Renal pelvis (tissue), 12 donors: ENCODE results near the gene SEPTIN8. TPM values are rescaled to one million over a fixed set of nuclear protein-coding genes. Genes with fewer than 3 reads are reported as not detected.

Experiments
- DNase-seq: peaks from one replicate; pipeline ENCODE4 v3.0.0-alpha.2; 2013
- long read RNA-seq, 16 experiments: transcript quantifications; one replicate each; lab custom pipeline, GENCODE V29; 2026
- polyA plus RNA-seq, 3 donors: library from polyadenylated mRNA; unstranded; fragments of 120-200 nt; gene quantifications; one replicate each; pipeline ENCODE4 v1.2.1, GENCODE V29; 2013; ENCODE audit not compliant: insufficient read length in 3 of 3

The SEPTIN8 gene, protein sequence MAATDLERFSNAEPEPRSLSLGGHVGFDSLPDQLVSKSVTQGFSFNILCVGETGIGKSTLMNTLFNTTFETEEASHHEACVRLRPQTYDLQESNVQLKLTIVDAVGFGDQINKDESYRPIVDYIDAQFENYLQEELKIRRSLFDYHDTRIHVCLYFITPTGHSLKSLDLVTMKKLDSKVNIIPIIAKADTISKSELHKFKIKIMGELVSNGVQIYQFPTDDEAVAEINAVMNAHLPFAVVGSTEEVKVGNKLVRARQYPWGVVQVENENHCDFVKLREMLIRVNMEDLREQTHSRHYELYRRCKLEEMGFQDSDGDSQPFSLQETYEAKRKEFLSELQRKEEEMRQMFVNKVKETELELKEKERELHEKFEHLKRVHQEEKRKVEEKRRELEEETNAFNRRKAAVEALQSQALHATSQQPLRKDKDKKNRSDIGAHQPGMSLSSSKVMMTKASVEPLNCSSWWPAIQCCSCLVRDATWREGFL
- 10 to 100 TPM; 79.1 to 87.7 (median 84.1) TPM for polyA plus RNA-seq
- long read RNA-seq, donor 1, full-length matches to known transcripts, result 13 of 13 reads
- long read RNA-seq, donor 1, partial matches to known transcripts, result 0 of 13 reads
- long read RNA-seq, donor 1, other reads (novel, unspliced or antisense), result 0 of 13 reads
- long read RNA-seq, donor 2, full-length matches to known transcripts, result 8 of 8 reads
- long read RNA-seq, donor 2, partial matches to known transcripts, result 0 of 8 reads
- long read RNA-seq, donor 2, other reads (novel, unspliced or antisense), result 0 of 8 reads
- long read RNA-seq, donor 3, full-length matches to known transcripts, result 9 of 9 reads
- long read RNA-seq, donor 3, partial matches to known transcripts, result 0 of 9 reads
- long read RNA-seq, donor 3, other reads (novel, unspliced or antisense), result 0 of 9 reads
- long read RNA-seq, donor 4, full-length matches to known transcripts, result 8 of 8 reads
- long read RNA-seq, donor 4, partial matches to known transcripts, result 0 of 8 reads
- long read RNA-seq, donor 4, other reads (novel, unspliced or antisense), result 0 of 8 reads
- long read RNA-seq, donor 5, full-length matches to known transcripts, result 4 of 4 reads
- long read RNA-seq, donor 5, partial matches to known transcripts, result 0 of 4 reads
- long read RNA-seq, donor 5, other reads (novel, unspliced or antisense), result 0 of 4 reads
- long read RNA-seq, donor 6, full-length matches to known transcripts, result 8 of 8 reads
- long read RNA-seq, donor 6, partial matches to known transcripts, result 0 of 8 reads
- long read RNA-seq, donor 6, other reads (novel, unspliced or antisense), result 0 of 8 reads
- long read RNA-seq, donor 7, full-length matches to known transcripts, result 18 of 24 reads
- long read RNA-seq, donor 7, partial matches to known transcripts, result 0 of 24 reads
- long read RNA-seq, donor 7, other reads (novel, unspliced or antisense), result 6 of 24 reads
- long read RNA-seq, donor 8, full-length matches to known transcripts, result 3 of 3 reads
- long read RNA-seq, donor 8, partial matches to known transcripts, result 0 of 3 reads
- long read RNA-seq, donor 8, other reads (novel, unspliced or antisense), result 0 of 3 reads
- long read RNA-seq, donor 9, full-length matches to known transcripts, result 13 of 19 reads
- long read RNA-seq, donor 9, partial matches to known transcripts, result 0 of 19 reads
- long read RNA-seq, donor 9, other reads (novel, unspliced or antisense), result 6 of 19 reads
- long read RNA-seq, donor 10, full-length matches to known transcripts, result 8 of 8 reads
- long read RNA-seq, donor 10, partial matches to known transcripts, result 0 of 8 reads
- long read RNA-seq, donor 10, other reads (novel, unspliced or antisense), result 0 of 8 reads
- long read RNA-seq, donor 11, full-length matches to known transcripts, result 5 of 5 reads
- long read RNA-seq, donor 11, partial matches to known transcripts, result 0 of 5 reads
- long read RNA-seq, donor 11, other reads (novel, unspliced or antisense), result 0 of 5 reads
- long read RNA-seq, donor 12, full-length matches to known transcripts, result 10 of 17 reads
- long read RNA-seq, donor 12, partial matches to known transcripts, result 0 of 17 reads
- long read RNA-seq, donor 12, other reads (novel, unspliced or antisense), result 7 of 17 reads
- long read RNA-seq, donor 13, full-length matches to known transcripts, result 6 of 6 reads
- long read RNA-seq, donor 13, partial matches to known transcripts, result 0 of 6 reads
- long read RNA-seq, donor 13, other reads (novel, unspliced or antisense), result 0 of 6 reads
- long read RNA-seq, donor 14, full-length matches to known transcripts, result 20 of 1,667 reads
- long read RNA-seq, donor 14, partial matches to known transcripts, result 1,580 of 1,667 reads
- long read RNA-seq, donor 14, other reads (novel, unspliced or antisense), result 67 of 1,667 reads
- long read RNA-seq, donor 15, full-length matches to known transcripts, result 12 of 12 reads
- long read RNA-seq, donor 15, partial matches to known transcripts, result 0 of 12 reads
- long read RNA-seq, donor 15, other reads (novel, unspliced or antisense), result 0 of 12 reads
- long read RNA-seq, donor 16, full-length matches to known transcripts, result 11 of 11 reads
- long read RNA-seq, donor 16, partial matches to known transcripts, result 0 of 11 reads
- long read RNA-seq, donor 16, other reads (novel, unspliced or antisense), result 0 of 11 reads

GRCh38 chr5:132777209-132778069 lies at the start of gene SEPTIN8:
TSS of gene SEPTIN8 (minus strand) at chr5:132777239. CDS start at chr5:132777137, 102 bp downstream.
- peak; percentile 51 for DNase-seq

GRCh38 chr5:132826424-132827082 lies 49.5 kb upstream of the SEPTIN8 start:
- DNase-seq, result no peak

GRCh38 chr5:132825834-132826391 lies 48.9 kb upstream of the SEPTIN8 start:
- no peak for DNase-seq

GRCh38 chr5:132825033-132825833 lies 48.2 kb upstream of the SEPTIN8 start:
- no peak for DNase-seq

- DNase-seq, result no peak
Measured at GRCh38 chr5:132824426-132824825, 47.4 kb upstream of the SEPTIN8 start.

DNA sequence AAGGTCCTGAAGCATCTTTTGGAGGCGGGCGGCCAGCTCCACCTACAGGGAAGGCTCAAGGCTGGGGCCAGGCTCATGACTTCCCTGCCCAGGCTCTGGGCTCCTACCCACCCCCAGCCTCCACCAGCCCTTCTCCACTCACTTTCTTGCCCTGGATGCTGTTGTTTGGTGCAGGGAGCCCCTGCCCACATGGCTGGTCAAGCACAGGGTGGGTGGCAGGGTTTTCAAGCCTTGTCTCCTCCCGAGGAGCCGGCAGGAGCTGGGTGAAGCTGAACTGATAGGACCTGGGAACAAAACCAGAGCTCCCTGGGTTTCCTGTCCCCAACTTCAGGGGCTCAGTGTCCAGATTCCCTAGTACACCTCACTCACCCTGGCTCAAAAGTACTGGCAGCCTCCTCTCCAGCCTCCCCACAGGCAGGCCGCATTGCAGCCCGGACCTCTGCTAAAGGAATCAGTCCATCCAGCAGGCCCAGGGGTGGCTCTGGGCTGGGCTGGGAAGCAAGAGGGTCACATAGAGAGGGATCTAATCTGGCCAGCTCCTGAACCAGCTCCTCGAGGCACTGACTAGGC lies 46.5 kb upstream of the SEPTIN8 start:
- no peak for DNase-seq

DNA sequence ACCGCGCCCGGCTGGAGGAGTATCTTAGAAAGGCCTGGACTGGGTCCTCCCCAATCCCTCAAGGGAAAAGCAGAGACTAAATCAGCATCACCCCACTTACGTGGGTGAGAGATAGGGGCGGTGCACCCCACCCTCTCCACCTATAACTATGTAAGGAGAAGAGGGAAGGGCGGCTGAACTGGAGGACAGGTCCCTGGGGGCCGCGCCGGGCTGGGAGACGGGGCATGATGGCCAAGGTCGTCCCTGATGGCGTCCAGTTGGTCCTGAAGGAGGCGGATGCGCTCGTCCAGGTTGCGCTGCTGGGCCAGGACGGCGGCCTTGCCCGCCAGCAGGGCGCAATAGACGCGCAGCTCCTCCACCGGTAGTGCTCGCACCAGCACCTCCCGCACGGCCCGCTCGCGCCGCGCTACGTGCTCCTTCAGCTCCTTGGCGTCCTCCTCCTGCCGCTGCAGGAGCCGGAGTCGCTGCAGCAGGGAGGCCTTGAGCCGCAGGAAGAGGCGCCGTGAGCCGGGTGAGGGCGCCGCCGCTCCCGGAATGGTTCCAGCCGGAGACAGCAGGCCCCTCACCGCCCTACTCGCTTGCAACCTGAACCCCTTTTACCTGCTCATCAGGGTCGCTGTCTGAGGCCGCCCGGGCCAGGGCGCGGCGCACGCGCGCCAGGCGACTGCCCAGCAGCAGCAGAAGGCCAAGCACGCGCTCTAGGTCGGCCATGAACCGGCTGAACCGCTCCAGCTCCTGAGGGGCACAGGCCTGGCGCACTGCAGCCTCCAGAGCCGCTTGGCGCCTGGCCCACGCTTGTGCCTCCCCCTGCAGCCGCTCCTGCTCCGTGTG lies 45.8 kb upstream of the SEPTIN8 start:
- DNase-seq, result no peak

DNA sequence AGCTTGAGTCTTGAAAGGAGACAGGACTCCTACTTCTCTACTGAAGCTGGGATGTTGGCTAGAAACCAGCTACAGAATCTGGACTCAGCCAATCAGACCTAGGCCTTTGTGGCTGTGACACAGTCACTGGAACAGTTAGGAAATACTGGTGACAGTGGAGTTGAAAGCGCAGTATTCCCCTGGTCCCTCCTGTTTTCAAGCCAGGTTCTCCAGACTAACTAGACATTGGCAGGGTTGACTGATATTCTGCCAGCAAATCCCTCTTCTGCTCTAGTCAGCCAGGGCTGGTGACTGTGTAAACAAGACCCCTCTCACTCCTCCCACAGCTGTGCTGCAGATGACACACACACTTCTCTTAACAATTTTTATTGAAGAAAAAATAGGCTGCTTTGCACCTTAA lies 44.8 kb upstream of the SEPTIN8 start:
- no peak for DNase-seq

- DNase-seq, result no peak
Measured at GRCh38 chr5:132821350-132821749, 44.3 kb upstream of the SEPTIN8 start.

- DNase-seq, result peak; percentile 90
Measured at GRCh38 chr5:132820162-132820754, 43.2 kb upstream of the SEPTIN8 start.

- no peak for DNase-seq
Measured at GRCh38 chr5:132819468-132819867, 42.4 kb upstream of the SEPTIN8 start.

GRCh38 chr5:132817011-132817410 lies 40.0 kb upstream of the SEPTIN8 start:
- DNase-seq, result no peak

GRCh38 chr5:132816554-132816953 lies 39.5 kb upstream of the SEPTIN8 start:
- no peak for DNase-seq

DNA sequence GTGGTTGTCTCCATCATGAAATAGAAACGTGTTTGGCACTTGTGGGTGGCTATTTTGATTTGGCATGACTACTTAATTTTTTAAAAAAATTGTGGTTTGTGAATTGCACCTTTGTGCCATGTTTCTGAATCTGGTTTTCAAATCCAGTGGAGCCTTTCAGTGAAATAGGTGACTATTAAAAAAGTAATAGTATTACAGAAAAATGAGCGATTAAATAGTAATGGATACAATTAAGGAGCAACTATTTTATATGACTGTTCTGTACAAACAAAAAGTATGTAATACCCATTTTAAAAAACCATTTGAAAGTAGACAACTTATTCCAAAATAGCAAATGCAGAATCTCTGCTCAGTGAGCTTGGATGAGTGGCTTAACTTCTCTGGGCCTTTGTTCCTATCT lies 39.0 kb upstream of the SEPTIN8 start:
- DNase-seq, result no peak
